ENCODE measurements around the gene BBOX1. TPM values are rescaled to one million over a fixed set of nuclear protein-coding genes. Genes with fewer than 3 reads are reported as not detected.

BBOX1 gene
- polyA plus RNA-seq, 1 donor from 2014 or later: not detected

GRCh38 chr11:27153136-27153535, 112.5 kb downstream of the BBOX1 start:
- Histone ChIP-seq H3K36me3 (ENCODE audit: insufficient read depth, low read length) (no peaks in the 10 kb centered on the region), H3K27me3 (ENCODE audit: insufficient read depth, low read depth, low read length) (no peaks in the 10 kb centered on the region), H3K79me2 (replicated peaks; ENCODE audit: insufficient read depth, low read length) (no peaks in the 10 kb centered on the region), H4K20me1 (ENCODE audit: insufficient read depth) (no peaks in the 10 kb centered on the region), H3K9me3 (ENCODE audit: low read length) (no peaks in the 10 kb centered on the region), H3K4me2 (ENCODE audit: low read length) (no peak overlapping the region), H3K4me3 (ENCODE audit: low read length) (no peak overlapping the region), H3K9me2 (ENCODE audit: insufficient read depth, low read length) (no peaks in the 10 kb centered on the region), H3K27ac (ENCODE audit: low read length) (no peak overlapping the region), H3K9ac (ENCODE audit: low read length) (no peak overlapping the region), H2AFZ (ENCODE audit: low read depth, low read length) (no peak overlapping the region), H3F3A (ENCODE audit: insufficient read depth, low read length, poor library complexity, severe bottlenecking) (no peaks in the 10 kb centered on the region)
- TF ChIP-seq TAF1 (IDR thresholded peaks at IDR 0.05; ENCODE audit: low read depth) (no peak), EZH2 (IDR thresholded peaks at IDR 0.05; ENCODE audit: borderline replicate concordance, insufficient read depth, low read length, poor library complexity, severe bottlenecking) (no peak), CTCF (IDR thresholded peaks at IDR 0.05; ENCODE audit: poor library complexity, severe bottlenecking) (no peak), REST (IDR thresholded peaks at IDR 0.05; ENCODE audit: borderline replicate concordance) (no peak)

- no peaks in the 10 kb centered on the region for H3K36me3 ChIP-seq (ENCODE audit: insufficient read depth, low read length)
- H4K20me1 ChIP-seq (ENCODE audit: insufficient read depth): no peaks in the 10 kb centered on the region
- H3K9ac ChIP-seq (ENCODE audit: low read length): no peak overlapping the region
- H3K27me3 ChIP-seq (ENCODE audit: insufficient read depth, low read depth, low read length): no peaks in the 10 kb centered on the region
- H3K79me2 ChIP-seq (replicated peaks; ENCODE audit: insufficient read depth, low read length): no peaks in the 10 kb centered on the region
- H3K4me3 ChIP-seq (ENCODE audit: low read length): no peak overlapping the region
- H3K27ac ChIP-seq (ENCODE audit: low read length): no peak overlapping the region
- H3K9me3 ChIP-seq (ENCODE audit: low read length): no peaks in the 10 kb centered on the region
- TF ChIP-seq CTCF (IDR thresholded peaks at IDR 0.05; ENCODE audit: poor library complexity, severe bottlenecking) (peak; percentile 91), POLR2AphosphoS5 (IDR thresholded peaks at IDR 0.05) (no peak), SMC3 (conservative IDR thresholded peaks at IDR 0.05; ENCODE audit: poor library complexity) (peak; percentile 97), TAF1 (IDR thresholded peaks at IDR 0.05; ENCODE audit: low read depth) (no peak), RAD21 (conservative IDR thresholded peaks at IDR 0.05) (peak; percentile 96), REST (IDR thresholded peaks at IDR 0.05; ENCODE audit: borderline replicate concordance) (no peak), MXI1 (conservative IDR thresholded peaks at IDR 0.05; ENCODE audit: poor library complexity, severe bottlenecking) (no peak), EP300 (conservative IDR thresholded peaks at IDR 0.05; ENCODE audit: poor library complexity, severe bottlenecking) (no peak), EZH2 (IDR thresholded peaks at IDR 0.05; ENCODE audit: borderline replicate concordance, insufficient read depth, low read length, poor library complexity, severe bottlenecking) (no peak)
- no peak overlapping the region for H2AFZ ChIP-seq (ENCODE audit: low read depth, low read length)
- no peaks in the 10 kb centered on the region for H3F3A ChIP-seq (ENCODE audit: insufficient read depth, low read length, poor library complexity, severe bottlenecking)
- H3K9me2 ChIP-seq (ENCODE audit: insufficient read depth, low read length): no peaks in the 10 kb centered on the region
- no peak overlapping the region for H3K4me2 ChIP-seq (ENCODE audit: low read length)
Measured at GRCh38 chr11:27158456-27159334, 118.1 kb downstream of the BBOX1 start.

Data from neural cell (in vitro differentiated cells).